NCI-H128 (cell line): ENCODE results near the gene NEK11.

Experiments used
- DNase-seq: peaks from one replicate; lab custom pipeline; 2025; ENCODE audit not compliant: unreplicated experiment; lab: John Stamatoyannopoulos, UW

NEK11 gene

GRCh38 chr3:131223373-131224289 is 197.0 kb downstream of the NEK11 start:
- no peak for DNase-seq

GRCh38 chr3:131224886-131225550 is 198.3 kb downstream of the NEK11 start:
- DNase-seq = no peak

- no peak for DNase-seq
These were observed 201.8 kb downstream of the NEK11 start for GRCh38 chr3:131228522-131228921.

GRCh38 chr3:131231710-131232389 is 205.2 kb downstream of the NEK11 start:
- peak; percentile 43 for DNase-seq

GRCh38 chr3:131232711-131233267 is 206.1 kb downstream of the NEK11 start:
- DNase-seq = no peak

- no peak for DNase-seq
These were observed 207.4 kb downstream of the NEK11 start for GRCh38 chr3:131233900-131234668.

- DNase-seq = peak; percentile 55
These were observed 209.7 kb downstream of the NEK11 start for GRCh38 chr3:131236421-131236820.

- no peak for DNase-seq
These were observed 211.8 kb downstream of the NEK11 start for GRCh38 chr3:131238496-131238895.

- DNase-seq = no peak
These were observed 212.6 kb downstream of the NEK11 start for GRCh38 chr3:131239267-131239666.

GRCh38 chr3:131242201-131242600 is 215.5 kb downstream of the NEK11 start:
- no peak for DNase-seq

GRCh38 chr3:131250466-131250865 is 223.8 kb downstream of the NEK11 start:
- no peak for DNase-seq

- no peak for DNase-seq
These were observed 233.8 kb downstream of the NEK11 start for GRCh38 chr3:131260525-131260924.

- no peak for DNase-seq
These were observed 234.4 kb downstream of the NEK11 start for GRCh38 chr3:131261104-131261503.

GRCh38 chr3:131275556-131275955 is 248.9 kb downstream of the NEK11 start:
- DNase-seq = no peak

- DNase-seq = no peak
These were observed 251.3 kb downstream of the NEK11 start for GRCh38 chr3:131277836-131278497.

GRCh38 chr3:131279577-131279976 is 252.9 kb downstream of the NEK11 start:
- DNase-seq = no peak

- no peak for DNase-seq
These were observed 255.7 kb downstream of the NEK11 start for GRCh38 chr3:131282379-131282778.

- no peak for DNase-seq
These were observed 256.3 kb downstream of the NEK11 start for GRCh38 chr3:131282967-131283366.

GRCh38 chr3:131283862-131284261 is 257.2 kb downstream of the NEK11 start:
- DNase-seq = no peak

- no peak for DNase-seq
These were observed 257.6 kb downstream of the NEK11 start for GRCh38 chr3:131284302-131284701.
